GM12891 (cell line): Measurements from ENCODE around the gene HP1BP3.

ENCODE experiments used
- POLR2A ChIP-seq: IDR thresholded peaks from 2 replicates; pipeline ENCODE4 v1.6.1; 2011; ENCODE audit warnings: low read depth, low read length, control low read depth
- POLR2AphosphoS5 ChIP-seq: IDR thresholded peaks from 2 replicates; pipeline ENCODE4 v1.6.1; 2011; ENCODE audit warnings: low read depth, low read length, control low read depth
- POU2F2 ChIP-seq: IDR thresholded peaks from 2 replicates; pipeline ENCODE4 v1.6.1; 2011; ENCODE audit warnings: low read depth, mild to moderate bottlenecking, control low read depth, low read length, moderate library complexity
- SPI1 ChIP-seq: IDR thresholded peaks from 2 replicates; pipeline ENCODE4 v1.6.1; 2011; ENCODE audit warnings: low read depth, low read length, control low read depth

DNA sequence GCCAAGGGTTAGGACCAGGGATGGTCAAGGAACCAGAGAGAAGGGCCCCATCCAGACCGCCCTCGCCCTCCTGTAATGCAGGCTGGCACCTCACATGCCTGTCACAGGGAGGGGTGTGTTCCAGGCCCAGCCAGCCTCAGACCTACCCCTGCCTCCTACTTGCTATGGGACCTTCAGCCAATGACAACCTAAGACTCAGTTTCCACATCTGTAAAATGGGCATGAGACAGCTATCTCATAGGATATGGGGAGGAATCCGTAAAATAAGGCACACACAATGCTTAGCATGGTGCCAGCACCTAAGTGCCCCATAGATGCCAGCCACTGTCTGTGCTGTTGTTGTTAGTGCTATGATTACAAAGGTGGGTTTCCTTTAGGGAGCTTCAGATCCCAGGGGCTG lies 77.2 kb downstream of the HP1BP3 start:
- TF ChIP-seq POU2F2, result no peak
- TF ChIP-seq POLR2AphosphoS5, result no peak
- TF ChIP-seq POLR2A, result no peak
- no peak for TF ChIP-seq SPI1
